T-helper 2 cell (primary cell): Measurements from ENCODE around the gene C2orf76.

Experiments used
- DNase-seq, 5 experiments: peaks; one replicate each; pipeline versions ENCODE4 v3.0.0 to v3.0.0-alpha.2; 2012 to 2022

Gene C2orf76

DNA sequence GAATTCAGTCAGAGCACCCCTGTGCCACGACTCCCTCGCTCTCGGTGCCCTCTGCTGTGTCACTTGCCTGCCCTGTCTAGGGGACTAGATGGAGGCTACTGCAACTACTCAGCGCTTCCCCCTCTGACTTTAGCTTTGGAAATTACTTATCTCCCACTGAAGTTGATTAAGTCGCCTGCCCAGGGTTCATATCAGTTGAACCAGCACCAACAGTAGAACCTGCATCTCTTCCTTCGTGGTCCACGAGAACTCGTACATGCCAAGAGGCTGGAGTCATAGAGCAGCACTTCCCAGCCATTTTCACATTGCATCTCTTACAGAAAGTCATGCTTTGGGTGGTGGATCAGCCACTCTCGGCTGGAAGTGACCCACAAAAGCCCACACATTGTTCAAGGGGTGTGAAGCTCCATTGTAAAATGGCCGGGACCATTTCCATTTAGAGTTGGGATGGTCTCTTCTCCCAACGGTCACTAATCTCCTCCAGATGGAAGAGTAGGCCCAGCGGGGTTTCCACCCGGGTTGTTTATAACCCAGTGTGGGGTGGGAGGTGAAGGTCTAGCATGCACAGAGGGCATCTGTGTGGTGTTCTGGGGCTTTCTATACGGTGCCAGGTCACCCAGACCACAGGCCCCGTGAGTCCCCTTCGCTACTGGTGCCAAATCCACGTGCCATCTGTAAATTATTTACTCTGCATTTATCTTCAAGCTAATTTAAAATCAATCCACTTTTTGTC lies 105.0 kb downstream of the C2orf76 start:
- no peak for DNase-seq

DNA sequence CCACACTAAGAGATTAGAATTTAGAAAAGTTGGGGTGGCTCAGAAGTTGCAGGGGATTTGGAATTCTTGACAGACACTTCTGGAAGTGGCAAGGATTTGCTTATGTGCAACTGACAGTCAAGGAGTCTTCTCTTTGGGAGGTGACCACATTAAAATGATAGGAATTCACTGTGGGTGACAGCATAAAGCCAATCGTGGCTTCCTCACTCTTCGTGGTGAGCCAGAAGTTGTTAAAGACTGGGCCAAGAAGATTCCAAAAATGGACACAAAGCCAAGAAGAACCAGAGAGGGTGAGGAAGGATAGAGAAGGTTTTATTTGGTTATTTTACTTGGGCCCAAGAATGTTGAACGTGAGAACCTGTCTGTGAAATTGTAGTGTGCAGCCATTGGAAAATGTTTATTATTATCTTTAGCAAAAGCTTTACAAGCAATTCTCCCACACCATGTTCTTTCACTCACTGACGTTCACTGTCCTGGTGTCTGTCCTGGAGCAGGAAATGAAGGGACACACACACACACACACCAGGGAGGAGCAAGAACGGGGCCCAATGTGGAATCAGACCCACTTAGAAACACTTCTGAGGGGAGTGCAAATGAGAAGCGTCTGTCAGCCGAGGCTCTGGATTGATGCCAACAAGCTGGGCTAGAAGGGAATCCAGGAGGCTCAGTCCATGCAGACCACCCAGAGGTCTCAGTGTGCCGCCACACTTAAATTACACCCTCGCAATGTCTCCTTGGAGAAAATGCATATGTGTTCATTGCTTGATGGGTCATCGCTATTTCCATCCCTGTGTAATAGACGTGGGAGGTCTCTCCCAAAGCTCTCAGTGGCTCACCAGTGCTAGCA lies 105.8 kb downstream of the C2orf76 start:
- no peak for DNase-seq

DNA sequence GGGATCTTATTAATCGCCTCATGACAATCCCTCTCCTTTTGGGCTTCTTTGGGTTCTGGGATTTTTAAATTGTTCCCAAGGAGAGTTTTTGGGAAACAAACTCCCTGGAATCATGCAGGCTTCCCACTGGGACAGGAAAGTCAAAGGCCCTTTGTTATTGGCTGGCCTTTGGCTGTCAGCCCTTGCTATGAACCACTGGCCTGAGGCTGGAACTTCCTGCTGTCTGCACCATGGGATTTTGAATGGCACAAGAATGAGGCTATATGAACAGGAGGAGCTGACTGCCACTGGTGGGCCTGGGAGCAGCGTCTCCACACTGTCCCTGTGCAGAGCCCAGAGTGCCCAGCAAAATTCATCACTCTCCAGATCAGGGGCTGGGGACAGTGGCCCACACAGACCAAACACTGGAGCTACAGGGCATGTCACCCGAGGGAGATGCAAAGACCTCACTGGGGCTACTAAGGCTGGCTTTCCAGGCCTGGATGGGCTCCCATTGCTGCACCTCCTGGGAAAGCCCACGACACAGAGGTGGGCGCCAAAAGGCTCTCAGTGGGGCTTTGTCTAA lies 107.3 kb downstream of the C2orf76 start:
- no peak for DNase-seq

DNA sequence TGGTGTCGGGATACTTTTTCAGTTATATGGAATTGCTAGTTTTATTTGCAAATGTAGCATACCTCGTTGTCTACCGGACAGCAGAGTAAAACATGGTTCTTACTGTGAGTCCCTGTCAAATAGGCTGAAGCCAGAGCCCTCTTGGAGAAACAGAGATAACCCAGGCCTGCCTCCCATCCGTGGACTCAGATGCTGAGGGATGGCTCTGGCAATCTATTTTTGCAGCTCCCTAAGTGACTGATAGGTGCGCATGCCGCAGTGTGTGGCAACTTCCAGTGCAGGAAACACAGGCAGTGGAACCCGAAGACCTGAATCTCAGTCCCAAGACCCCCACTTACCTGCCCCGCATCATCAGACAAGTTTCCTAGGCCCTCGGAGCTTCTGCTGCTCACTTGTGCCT lies 109.4 kb downstream of the C2orf76 start:
- no peak for DNase-seq

DNA sequence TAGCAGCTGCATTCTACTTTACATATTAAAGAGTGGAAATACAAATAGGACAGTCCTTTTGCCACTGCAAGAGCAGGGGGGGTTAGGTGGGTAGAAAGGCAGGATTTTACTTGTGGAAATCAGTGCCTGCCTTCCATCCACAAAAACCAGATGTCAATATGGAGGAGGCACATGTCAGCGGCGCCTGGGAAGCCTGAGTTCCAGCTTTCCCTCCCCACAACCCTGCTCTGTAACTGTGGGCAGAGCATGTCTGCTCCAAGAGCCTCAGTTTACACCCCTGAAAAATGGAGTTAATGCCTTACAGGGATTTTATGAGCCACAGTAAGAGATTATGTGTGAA lies 110.1 kb downstream of the C2orf76 start:
- no peak for DNase-seq

DNA sequence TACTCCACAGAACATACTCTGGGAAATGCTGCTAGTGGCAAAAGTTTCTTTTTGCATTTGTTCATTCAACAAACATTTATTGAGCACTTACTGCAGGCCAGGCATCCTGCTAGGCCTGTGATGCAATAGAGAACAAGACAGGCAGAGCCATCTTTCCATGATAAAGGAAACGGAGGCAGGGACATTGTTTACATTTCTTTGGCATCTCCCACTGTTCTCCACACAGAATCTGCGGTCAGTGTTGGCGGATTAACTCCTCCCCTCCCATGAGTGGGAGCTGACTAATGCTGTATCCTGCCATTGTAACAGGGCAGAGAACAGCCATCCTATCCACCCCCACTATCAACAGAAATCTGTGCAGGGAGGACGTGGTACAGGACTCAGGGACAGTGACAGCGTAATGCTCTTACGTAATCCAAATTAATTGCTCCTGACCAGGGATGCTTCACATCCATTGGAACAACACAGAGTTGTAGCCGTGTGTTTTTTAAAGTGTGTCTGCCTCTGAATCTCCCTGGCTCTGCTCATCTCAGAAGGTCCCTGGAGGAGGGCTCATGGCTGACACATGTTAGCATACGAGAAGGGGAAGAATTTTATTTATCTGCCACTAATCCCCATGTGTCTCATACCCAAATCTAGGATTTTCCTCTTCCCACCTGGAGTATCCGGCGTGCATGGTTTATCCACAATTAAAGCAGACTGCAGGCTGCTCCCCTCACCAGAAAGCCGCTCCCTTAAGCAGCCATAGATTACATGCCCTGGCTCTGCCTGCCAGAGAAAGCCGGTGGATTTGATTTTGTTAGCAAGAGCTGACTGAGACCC lies 110.7 kb downstream of the C2orf76 start:
- no peak for DNase-seq

DNA sequence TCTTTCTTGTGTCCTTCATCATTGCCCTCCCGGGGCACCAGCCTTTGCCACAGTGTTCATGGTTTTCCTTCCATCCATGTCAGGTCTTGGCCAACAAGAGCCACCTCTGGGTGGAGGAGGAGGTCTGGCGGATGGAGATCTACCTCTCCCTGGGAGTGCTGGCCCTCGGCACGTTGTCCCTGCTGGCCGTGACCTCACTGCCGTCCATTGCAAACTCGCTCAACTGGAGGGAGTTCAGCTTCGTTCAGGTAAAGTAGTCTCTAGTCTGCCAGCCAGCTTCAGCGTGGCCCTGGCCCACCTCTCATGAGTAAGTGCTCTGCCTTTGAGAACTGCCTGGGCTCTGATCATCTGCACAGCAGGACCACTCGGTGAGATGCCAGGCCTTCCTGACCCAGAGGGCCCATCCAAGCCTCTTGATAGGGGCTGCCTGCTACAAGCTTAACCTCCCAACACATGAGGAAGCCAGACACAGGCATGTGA lies 112.0 kb downstream of the C2orf76 start:
- no peak for DNase-seq

DNA sequence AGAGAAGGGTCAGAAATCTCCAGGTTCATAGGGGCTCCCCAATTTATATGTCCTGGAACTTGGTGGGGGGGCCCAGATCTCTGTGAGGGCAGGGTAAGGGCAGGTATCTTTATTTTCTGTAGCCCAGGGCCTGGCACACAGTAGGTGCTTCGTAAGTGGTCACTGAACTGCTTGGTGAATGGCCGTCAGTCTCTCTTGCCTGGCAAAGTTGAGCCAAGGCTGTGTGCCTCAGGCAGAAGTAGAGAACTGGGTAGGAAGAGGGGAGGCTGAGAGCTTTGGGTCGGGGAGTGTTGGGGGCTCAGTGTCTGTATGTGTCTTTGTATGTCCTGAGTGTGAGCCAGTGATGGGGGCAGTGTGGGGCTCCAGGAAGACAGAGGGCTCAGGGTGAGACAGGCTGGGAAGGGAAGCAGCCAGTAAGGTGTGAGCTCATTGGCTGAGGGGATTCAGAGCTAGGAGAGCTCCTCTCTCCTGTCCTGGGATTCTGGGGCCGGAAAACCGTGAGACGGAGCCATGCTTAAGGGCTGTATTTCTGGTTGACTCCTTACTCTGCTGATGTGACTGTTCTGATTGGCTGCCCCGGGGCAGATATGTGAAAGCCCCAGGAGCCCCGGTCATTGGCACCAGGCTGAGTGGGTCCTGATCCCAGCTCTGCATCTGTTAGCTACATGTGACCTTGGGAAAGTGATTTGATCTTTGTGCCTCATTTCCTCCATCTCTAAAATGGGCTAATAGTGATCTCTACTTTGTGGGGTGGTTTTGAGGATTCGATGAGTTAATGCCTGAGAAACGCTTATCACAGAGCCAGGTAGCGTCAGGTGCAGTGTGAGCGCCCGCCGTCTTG lies 112.7 kb downstream of the C2orf76 start:
- DNase-seq, result no peak

DNA sequence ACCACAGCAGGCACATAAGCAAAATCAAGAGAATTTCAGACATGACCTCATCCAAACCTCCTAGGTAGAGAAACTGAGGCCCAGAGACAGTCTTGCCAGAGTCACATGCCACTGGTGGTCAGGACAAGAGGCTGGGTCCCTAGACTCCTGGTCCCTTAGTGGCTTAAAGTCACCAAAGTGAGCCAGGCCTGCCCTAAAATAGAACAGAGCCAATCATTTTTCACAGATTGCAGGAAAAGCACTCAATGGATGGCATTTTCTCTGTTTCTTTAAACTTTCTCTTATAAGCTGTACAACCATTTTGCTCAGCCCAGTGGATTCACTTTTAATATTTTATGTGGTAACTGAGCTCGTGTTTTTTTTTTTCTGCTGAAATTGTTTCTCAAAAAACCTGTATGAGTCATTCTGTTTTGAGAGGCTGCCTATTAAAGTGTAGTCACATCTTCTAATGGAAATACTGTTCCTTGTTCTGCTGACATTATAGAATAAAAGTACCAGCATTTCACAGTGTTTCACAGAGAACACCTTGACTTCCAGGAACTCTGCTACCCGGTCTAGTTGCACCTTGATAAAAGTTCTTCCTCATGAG lies 113.4 kb downstream of the C2orf76 start:
- DNase-seq, result no peak
